ENCODE measurements around the gene ZNF765.
"Not testable (repeated sequence)": the region's sequence is repeated elsewhere in the genome, so short reads cannot be mapped to it uniquely, and the experiment has no call there.

Gene ZNF765
- 18.8 reads per million, percentile 45 among the genes with 10 or more reads in this experiment for total RNA-seq

DNA sequence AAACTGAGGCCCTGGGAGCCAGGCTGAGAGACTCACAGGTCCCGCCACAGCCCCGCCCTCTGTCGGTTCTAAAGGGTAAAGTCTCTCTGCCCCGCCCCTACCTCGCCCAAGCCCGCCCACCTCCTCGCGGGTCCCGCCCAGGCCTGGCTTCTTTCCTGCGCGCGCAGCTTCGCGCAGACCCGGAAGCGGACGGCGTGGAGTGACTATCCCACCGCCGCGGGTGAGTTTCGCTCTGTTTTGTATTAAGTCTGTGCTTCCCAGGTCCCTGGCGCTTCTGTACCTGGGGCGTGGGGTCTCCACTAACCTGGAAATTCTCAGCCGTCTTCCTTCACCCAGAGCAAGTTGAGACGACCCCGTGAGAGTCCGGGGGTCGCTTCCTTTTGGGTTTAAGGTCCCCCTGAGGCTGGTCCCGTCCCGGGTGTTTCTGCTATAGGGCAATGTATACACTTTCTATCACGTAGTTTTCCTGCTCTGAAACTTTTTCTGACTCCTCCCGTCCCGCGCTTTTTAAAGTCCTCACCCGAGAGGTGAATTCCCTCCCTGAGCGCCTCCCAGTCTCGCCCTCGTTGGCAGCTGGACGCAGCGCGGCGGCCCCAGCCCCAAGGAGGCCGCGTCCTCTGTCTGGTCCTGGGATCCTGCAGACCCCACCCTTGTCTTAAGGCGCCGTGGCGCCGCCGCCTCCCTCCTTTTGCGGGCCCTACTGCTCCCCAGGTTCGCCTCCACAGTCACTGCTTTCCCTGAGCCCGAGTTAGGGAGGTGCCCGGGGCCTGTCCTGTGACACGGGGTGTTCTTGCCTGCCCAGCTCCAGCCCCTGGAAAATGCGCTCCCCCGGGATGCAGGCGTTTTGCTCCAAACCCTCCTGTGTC lies at the start of gene ZNF765:
Gene ZNF765, plus strand, starts transcription at position 176 of the 866 bp plus-strand sequence. CDS start 2,867 bp downstream, outside the sequence.
- DNase-seq = peak; percentile 95

DNA sequence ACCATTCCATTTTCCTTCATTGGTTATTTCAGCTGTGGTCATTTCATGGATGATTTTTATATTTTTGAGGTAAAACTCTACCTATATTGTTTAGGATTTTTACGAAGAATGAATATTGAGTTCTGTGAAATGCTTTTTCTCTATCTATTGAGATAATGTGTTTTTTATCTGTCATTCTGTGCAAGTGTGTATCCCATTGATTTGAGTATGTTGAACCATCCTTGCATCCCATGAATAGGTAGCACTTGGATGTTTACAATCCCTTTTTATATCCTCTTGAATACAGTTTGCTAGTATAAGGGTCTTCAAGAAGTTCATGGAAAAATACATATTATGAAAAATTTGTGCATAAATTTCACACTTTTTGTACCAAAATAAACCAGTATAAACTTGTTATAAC lies 39.2 kb upstream of the ZNF765 start:
- no peak for DNase-seq

GRCh38 chr19:53357821-53358581 lies 36.9 kb upstream of the ZNF765 start:
- DNase-seq = no peak

DNA sequence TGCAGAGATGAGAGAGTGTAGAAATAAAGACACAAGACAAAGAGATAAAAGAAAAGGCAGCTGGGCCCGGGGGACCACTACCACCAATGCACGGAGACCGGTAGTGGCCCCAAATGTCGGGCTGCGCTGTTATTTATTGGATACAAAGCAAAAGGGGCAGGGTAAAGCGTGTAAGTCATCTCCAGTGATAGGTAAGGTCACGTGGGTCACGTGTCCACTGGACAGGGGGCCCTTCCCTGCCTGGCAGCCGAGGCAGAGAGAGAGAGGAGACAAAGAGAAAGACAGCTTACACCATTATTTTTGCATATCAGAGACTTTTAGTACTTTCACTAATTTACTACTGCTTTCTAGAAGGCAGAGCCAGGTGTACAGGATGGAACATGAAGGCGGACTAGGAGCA lies 34.9 kb upstream of the ZNF765 start:
- not testable (repeated sequence) for DNase-seq

- peak; percentile 95 for DNase-seq
Observed at GRCh38 chr19:53365134-53365898, 29.6 kb upstream of the ZNF765 start, which contains the start of gene ZNF525. Gene ZNF525, plus strand, starts transcription at chr19:53365705. Its CDS starts 6,577 bp downstream, at chr19:53372282.

DNA sequence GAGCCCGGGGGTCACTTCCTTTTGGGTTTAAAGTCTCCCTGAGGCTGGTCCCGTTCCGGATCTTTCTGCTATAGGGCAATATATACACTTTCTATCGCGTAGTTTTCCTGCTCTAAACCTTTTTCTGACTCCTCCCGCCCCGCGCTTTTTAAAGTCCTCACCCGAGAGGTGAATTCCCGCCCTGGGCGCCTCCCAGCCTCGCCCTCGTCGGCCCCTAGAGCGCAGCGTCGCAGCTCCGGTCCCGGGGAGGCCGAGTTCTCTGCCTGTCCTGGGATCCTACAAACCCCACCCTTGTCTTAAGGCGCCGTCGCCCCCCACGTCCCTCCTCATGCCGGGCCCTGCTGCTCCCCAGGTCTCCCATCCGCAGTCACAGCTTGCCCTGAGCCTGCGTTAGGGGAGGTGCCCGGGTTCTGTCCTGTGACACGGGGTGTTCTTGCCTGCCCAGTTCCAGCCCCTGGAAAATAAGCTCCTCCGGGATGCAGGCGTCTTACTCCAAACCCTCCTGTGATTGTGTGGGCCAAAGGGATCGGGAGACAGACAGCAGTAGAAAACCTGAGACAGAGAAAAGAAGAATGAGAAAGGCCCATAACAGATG lies 29.0 kb upstream of the ZNF765 start:
- no peak for DNase-seq

DNA sequence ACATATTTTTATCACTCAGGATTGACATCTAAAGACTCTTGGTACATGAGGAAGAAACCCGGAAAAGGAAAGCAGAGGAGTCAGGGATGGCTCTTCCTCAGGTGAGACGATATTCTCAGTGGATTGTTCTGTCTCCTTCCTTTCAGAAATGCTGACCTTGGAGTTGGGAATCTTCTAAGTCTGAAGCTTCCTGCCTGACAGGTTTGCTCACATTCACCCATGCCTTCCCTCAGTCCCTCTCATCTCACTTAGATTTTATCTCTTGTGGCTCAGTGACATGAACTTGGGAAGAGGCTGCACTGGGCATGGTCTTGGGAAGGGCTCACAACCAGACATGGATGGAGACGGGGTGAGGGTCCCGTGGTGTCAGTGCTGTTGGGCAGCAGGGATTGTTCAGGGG lies 22.8 kb upstream of the ZNF765 start:
- no peak for DNase-seq

GRCh38 chr19:53374288-53374687 lies 20.7 kb upstream of the ZNF765 start:
- DNase-seq = no peak

- no peak for DNase-seq
Observed at GRCh38 chr19:53374743-53375142, 20.2 kb upstream of the ZNF765 start.

GRCh38 chr19:53381376-53381775 lies 13.6 kb upstream of the ZNF765 start:
- DNase-seq = no peak

- DNase-seq = no peak
Observed at GRCh38 chr19:53388168-53388567, 6.8 kb upstream of the ZNF765 start.

GRCh38 chr19:53388904-53389303 lies 6.0 kb upstream of the ZNF765 start:
- DNase-seq = no peak

DNA sequence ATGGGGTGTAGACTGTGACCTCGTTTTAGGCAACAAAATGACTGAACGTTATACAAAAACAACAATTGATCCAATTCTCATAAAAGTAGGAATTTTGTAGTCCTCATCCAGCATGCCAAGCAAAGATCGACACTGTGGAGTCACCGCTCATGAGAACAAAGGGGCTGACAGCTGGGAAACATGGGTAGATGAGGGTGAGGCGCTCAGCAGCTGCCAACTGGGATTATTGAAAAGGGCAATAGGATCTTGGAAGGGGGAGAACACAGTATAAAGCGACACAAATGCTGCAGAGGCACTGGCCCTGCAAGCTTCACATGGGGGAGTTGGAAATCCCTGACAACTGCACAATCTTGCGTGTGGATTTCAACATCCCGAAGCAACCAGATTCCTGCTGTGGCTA lies 5.4 kb upstream of the ZNF765 start:
- no peak for DNase-seq

GRCh38 chr19:53389978-53390377 lies 5.0 kb upstream of the ZNF765 start:
- no peak for DNase-seq

- DNase-seq = no peak
Observed at GRCh38 chr19:53394522-53394973, 401 bp upstream of the ZNF765 start.

DNA sequence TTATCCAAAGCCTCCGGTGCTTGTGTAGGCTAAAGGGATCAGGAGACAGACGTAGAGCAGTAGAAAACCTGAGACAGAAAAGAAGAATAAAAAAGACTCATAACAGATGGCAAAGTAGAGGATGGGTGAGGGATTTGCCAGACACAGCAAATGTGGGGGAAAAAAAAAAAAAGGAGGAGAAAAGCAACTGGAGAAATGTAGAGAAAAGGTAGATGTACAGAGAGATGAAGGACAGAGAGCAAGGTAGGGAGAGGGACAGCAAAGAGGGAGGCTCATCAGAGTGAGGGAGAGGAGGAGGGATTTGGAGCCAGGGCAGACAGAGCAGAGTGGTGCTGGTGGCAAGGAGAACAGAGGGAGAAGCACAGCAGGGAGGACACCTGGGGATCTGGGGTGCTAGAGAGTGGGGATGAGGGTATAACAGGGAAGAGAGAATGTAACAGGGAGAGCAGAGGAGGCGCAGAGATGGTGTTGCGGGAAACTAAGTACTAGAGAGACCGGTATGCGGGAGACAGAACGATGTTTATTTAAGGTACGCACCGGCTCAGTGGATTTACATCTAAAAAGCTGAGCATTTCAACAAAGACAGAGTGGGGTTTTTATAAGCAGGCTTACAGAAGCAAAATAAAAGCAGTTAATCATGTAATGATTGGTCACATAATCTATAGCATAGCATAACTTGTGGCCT lies 1.0 kb downstream of the ZNF765 start:
- DNase-seq = not testable (repeated sequence)

GRCh38 chr19:53396525-53396868 lies 1.5 kb downstream of the ZNF765 start:
- no peak for DNase-seq

- DNase-seq = not testable (repeated sequence)
Observed at GRCh38 chr19:53397918-53398317, 3.0 kb downstream of the ZNF765 start.

- DNase-seq = no peak
Observed at GRCh38 chr19:53409505-53410204, 14.7 kb downstream of the ZNF765 start.

DNA sequence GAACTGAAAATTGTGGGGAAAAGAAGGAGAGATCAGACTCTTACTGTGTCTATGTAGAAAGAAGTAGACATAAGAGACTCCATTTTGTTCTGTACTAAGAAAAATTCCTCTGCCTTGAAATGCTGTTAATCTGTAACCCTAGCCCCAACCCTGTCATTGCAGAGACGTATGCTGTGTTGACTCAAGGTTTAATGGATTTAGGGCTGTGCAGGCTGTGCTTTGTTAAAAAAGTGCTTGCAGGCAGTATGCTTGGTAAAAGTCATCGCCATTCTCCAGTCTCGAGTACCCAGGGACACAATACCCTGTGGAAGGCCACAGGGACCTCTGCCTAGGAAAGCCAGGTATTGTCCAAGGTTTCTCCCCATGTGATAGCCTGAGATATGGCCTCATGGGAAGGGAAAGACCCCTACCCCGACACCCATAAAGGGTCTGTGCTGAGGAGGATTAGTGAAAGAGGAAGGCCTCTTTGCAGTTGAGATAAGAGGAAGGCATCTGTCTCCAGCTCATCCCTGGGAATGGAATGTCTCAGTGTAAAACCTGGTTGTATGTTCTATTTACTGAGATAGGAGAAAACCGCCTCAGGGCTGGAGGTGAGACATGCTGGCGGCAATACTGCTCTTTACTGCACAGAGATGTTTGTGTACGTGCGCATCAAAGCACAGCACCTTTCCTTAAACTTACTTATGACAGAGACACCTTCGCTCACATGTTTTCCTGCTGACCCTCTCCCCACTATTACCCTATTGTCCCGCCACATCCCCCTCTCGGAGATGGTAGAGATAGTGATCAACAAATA lies 25.8 kb downstream of the ZNF765 start:
- DNase-seq = not testable (repeated sequence)

Data from effector CD4-positive, alpha-beta T cell (primary cell).